Activated CD8-positive, alpha-beta memory T cell treated with anti-CD3 and anti-CD28 coated beads for 24 hours (primary cell): ENCODE measurements around the gene DNASE2.

Experiments
- DNase-seq: peaks from one replicate; pipeline ENCODE4 v3.0.0-alpha.2; 2020

DNASE2 gene

GRCh38 chr19:12828494-12828893, 52.8 kb downstream of the DNASE2 start:
- no peak for DNase-seq

- peak; percentile 59 for DNase-seq
Measured at GRCh38 chr19:12825254-12826131, 55.8 kb downstream of the DNASE2 start.
